Activated CD4-positive, alpha-beta memory T cell treated with anti-CD3 and anti-CD28 coated beads, Interleukin-2, amount 10 ng/mL, durations not matched to agents 7 days and 5 days (primary cell): ENCODE measurements around the gene ADAMTS2. TPM values are rescaled to one million over a fixed set of nuclear protein-coding genes. Genes with fewer than 3 reads are reported as not detected.

Source experiments
- CTCF ChIA-PET: fragments of 350-600 bp; sonication (Branson Sonifier 250); formaldehyde crosslinking; loops from one replicate; lab custom pipeline; 2021; ENCODE audit warnings: antibody characterized with exemption, inconsistent platforms; lab: Charles Lee
- POLR2A ChIA-PET: fragments of 350-600 bp; sonication (Branson Sonifier 250); formaldehyde crosslinking; loops from one replicate; lab custom pipeline; 2021; ENCODE audit warnings: antibody characterized with exemption; lab: Charles Lee
- DNase-seq: peaks from one replicate; pipeline ENCODE4 v3.0.0-alpha.2; 2020
- H3K27ac Mint-ChIP-seq: one replicate; pipeline ENCODE4 v1.8.0; 2021; ENCODE audit warnings: mild to moderate bottlenecking, mixed read lengths
- H3K27me3 Mint-ChIP-seq: one replicate; pipeline ENCODE4 v1.8.0; 2021; ENCODE audit warnings: mixed read lengths
- H3K36me3 Mint-ChIP-seq: one replicate; pipeline ENCODE4 v1.8.0; 2021; ENCODE audit warnings: low read depth, mixed read lengths
- H3K4me1 Mint-ChIP-seq: one replicate; pipeline ENCODE4 v1.8.0; 2021; ENCODE audit warnings: mixed read lengths
- H3K4me3 Mint-ChIP-seq: one replicate; pipeline ENCODE4 v1.8.0; 2021; ENCODE audit warnings: mild to moderate bottlenecking, mixed read lengths
- H3K9me3 Mint-ChIP-seq: one replicate; pipeline ENCODE4 v1.8.0; 2021; ENCODE audit warnings: mixed read lengths
- total RNA-seq, 2 experiments: library from RNA; stranded (reverse); gene quantifications; one replicate each; pipeline ENCODE4 v1.2.3, GENCODE V29; 2021

The ADAMTS2 gene
- total RNA-seq, 2 experiments from 2014 or later, result not detected

DNA sequence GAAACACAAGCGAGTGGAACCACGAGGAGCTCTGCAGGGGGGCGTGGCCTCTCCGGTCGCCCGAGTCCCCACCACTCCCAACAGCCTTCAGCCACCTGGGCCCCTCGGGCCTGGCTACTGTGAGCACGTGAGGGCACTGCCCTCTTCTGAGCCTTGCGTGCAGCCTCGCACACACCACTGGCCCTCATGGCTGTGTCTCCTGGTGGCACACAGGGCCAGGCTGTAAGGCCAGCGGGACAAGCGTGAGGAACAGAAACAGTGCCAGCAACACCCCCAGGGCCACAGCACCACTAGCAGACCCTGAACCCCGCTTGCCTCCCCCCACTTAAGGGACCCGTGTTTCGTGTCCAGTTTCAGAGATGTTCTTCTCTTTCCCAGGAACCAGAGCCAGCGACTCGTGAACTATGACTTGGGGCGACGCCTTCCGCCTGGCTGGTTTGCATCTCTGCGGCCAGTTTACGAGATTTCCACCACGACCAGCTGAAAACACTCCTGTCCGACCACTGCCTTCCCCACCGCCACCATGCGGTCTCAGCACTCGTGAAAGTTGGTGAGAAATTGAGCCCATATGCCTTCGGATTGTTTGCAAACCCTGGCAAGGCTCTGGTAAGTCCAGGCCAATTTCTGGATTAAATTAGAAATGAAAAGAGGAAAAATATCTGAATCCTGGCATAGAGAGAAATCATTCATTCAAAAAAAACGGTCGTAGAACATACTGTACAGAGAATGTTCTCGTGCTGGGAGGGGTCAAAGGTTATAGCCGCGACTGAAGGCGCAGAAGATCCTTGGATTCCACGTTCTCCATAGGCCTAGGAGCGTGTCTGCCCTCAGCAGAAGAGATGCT, 149.5 kb downstream of the ADAMTS2 start:
- no peak overlapping the region for H3K4me3 Mint-ChIP-seq
- no peak for DNase-seq
- H3K27ac Mint-ChIP-seq, result no peak overlapping the region
- POLR2A ChIA-PET, result no interaction called here
- CTCF ChIA-PET, result no interaction called here
- H3K27me3 Mint-ChIP-seq, result no peaks in the 10 kb centered on the region
- H3K9me3 Mint-ChIP-seq, result no peaks in the 10 kb centered on the region
- no peaks in the 10 kb centered on the region for H3K36me3 Mint-ChIP-seq
- no peaks in the 10 kb centered on the region for H3K4me1 Mint-ChIP-seq

DNA sequence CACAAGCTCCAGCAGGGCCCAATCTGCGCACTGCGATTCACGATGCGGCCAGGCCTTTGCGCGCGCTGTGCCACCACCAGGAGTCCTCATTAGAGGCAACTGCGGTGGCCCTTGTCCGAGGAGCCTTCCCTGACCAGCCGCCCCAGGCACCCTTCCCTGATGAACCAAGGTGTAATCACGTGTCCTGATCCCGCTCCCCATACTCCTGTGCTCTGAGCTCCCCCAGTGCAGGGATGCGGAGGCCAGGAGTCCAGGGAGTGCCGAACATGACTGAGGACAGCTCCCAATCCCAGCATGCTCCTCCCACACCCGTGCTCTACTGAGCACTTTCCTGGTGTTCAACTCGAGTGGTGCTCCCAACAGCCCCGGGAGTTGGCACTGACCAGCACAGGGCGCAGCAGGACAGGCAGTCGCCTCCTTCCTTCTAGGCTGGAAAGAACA, 150.3 kb downstream of the ADAMTS2 start:
- no peak for DNase-seq
- Mint-ChIP-seq H3K36me3 (no peaks in the 10 kb centered on the region), H3K27me3 (no peaks in the 10 kb centered on the region), H3K4me3 (no peak overlapping the region), H3K4me1 (no peaks in the 10 kb centered on the region), H3K27ac (no peak overlapping the region), H3K9me3 (no peaks in the 10 kb centered on the region)
- CTCF ChIA-PET, result no interaction called here
- POLR2A ChIA-PET, result no interaction called here

DNA sequence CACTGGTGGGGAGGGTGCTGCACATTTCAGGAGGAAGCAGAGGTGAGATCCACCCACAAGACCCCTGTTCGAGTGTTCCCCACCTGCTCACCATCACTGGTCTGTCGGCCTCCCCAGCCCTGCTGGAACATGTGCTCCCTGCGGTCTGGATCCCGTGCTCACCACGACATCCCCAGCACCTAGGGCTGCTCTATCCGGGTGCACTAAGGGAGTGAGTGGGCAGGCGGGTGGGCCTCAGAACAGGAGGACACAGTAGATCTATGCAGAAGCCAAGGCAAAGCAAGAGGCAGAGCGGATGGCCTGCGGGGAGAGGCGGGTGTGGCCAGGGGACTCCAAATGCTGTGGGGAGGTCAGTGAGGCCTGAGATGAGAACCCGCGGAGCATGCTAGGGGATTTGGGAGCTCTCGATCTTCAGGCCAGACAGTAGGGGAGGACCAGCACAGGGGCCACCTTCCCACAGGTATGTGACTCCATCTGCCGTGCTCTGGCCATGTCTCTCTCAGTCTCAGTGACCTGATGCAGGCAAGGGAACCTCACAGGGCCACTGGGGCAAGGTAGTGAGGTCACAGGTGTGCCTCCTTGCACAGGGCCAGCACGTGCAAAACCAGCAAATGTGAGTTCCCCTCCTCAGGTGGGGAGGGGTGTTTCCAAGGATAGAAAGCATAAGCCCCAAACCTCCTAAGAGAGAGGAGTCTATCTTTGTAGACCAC, 150.9 kb downstream of the ADAMTS2 start:
- H3K9me3 Mint-ChIP-seq, result no peaks in the 10 kb centered on the region
- ChIA-PET CTCF (no interaction called here), POLR2A (no interaction called here)
- no peak for DNase-seq
- H3K36me3 Mint-ChIP-seq, result no peaks in the 10 kb centered on the region
- H3K27ac Mint-ChIP-seq, result no peak overlapping the region
- H3K4me3 Mint-ChIP-seq, result no peak overlapping the region
- H3K4me1 Mint-ChIP-seq, result no peaks in the 10 kb centered on the region
- H3K27me3 Mint-ChIP-seq, result no peaks in the 10 kb centered on the region

DNA sequence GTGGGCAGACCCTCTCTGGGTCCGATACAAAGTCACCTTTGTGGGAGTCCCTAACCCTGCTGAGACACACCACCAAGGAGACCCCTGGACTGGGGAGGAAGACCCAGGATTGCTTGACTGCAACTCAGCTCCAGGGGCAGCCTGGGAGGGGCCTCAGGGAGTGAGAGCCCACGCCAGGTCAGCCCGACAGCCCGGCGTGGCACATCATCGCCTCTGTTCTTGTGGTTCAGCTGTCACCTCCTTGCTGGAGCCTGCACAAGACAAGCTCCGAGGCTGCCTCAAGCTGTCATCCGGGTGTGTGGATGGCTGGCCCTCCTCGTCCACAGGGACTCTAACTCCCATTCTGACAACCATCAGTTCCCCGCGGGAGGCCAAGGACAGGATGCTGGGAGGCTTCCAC, 151.5 kb downstream of the ADAMTS2 start:
- Mint-ChIP-seq H3K4me3 (no peak overlapping the region), H3K36me3 (no peaks in the 10 kb centered on the region), H3K9me3 (no peaks in the 10 kb centered on the region), H3K27ac (no peak overlapping the region), H3K4me1 (no peaks in the 10 kb centered on the region), H3K27me3 (no peaks in the 10 kb centered on the region)
- CTCF ChIA-PET, result no interaction called here
- POLR2A ChIA-PET, result no interaction called here
- DNase-seq, result no peak

DNA sequence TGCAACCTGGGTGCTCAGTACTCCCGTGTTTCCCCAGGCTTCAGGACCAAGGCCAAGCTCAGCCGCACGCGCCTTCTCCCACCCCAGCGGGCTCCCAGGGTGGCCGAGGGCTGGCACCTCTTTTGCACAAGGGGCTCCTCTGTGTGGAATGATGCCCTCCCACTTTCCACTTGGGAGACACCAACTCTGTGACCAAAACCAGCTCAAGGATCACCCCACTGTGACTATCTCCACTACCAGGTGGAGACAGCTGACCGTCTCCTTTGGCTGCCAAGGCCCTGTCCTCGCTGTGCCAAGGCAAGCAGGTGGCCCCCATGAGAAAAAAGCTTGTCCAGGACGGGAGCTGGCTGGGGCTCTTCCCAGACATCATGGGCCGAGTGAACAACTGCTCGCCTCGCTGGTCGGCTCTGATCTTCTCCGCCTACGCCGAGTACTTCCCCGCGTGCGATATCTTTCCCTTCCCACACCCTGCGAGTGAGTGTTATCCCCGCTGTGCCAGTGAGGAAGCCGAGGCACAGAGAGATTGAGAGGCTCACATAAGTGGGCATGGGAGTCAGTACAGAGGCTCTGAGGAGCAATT, 152.3 kb downstream of the ADAMTS2 start:
- Mint-ChIP-seq H3K36me3 (no peaks in the 10 kb centered on the region), H3K4me3 (no peak overlapping the region), H3K4me1 (no peaks in the 10 kb centered on the region), H3K27me3 (no peaks in the 10 kb centered on the region), H3K9me3 (no peaks in the 10 kb centered on the region), H3K27ac (no peak overlapping the region)
- POLR2A ChIA-PET, result no interaction called here
- DNase-seq, result no peak
- CTCF ChIA-PET, result no interaction called here

DNA sequence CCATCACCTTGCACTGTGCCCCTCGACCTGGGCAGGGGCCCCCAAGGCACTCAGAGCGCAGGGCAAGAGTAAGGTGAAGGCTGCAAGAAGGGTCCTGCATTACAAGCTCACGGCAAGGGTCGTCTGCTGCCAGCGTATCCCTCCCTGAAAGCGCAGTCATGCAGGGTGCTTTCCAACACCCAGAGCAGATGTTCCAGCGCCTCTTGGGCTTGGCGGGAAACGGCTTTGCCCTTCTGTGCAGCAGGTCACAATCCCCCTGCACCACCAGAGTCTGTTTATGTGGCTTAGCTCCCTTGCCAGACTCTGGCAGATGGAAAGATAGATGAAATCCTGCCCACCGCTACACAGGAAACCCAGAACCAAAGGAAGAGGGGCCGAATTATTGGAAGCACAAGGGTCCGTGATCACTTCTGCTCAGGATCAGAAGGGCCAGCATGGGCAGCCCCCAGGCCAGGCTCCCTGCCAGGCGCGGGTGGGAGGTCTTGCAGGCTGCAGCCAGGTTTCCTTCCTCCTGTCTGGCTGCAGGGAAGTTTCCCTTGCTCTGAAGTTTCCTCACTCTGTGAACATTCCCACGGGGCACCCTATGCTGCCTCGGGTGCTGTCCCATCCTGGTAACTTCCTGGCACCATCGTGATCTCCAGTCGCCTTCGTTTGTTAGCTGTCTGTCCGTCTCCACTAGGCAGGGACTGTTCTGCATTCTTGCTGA, 152.9 kb downstream of the ADAMTS2 start:
- Mint-ChIP-seq H3K4me3 (no peak overlapping the region), H3K4me1 (no peaks in the 10 kb centered on the region), H3K9me3 (no peaks in the 10 kb centered on the region), H3K36me3 (no peaks in the 10 kb centered on the region), H3K27me3 (no peaks in the 10 kb centered on the region), H3K27ac (no peak overlapping the region)
- POLR2A ChIA-PET, result no interaction called here
- CTCF ChIA-PET, result no interaction called here
- no peak for DNase-seq

DNA sequence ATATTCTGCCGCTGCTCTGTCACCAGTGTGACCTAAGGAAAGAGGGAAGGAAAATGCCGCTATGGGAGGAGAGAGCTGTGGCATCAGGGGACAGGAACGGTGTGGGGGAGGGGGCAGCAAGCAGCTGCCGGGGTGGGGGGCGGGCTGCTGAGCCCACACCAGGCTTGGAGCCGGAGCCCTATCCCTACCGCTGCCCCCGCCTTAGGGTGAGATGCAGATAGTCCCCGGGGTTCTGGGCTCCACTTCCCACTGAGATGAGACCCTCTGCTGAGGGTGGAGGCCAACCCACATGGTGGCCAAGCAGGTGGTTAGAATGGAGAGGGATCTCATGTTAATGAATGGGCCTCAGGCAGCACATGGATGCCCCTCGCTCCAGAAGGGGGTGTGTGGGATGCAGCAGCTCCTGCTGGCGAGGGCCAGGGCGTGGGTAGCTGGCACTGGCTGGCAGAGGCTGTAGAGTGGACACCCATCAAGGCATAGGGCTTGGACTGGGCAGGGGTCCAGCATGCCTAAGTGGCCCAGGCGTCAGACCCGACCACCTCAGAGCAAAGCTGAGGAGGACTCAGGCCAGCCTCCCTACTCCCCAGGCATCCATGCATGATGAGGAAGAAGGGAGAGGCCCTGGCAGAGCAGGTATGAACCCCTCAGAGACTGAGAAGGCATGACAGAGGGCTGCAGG, 153.6 kb downstream of the ADAMTS2 start:
- H3K27ac Mint-ChIP-seq, result no peak overlapping the region
- no peaks in the 10 kb centered on the region for H3K27me3 Mint-ChIP-seq
- H3K4me3 Mint-ChIP-seq, result no peak overlapping the region
- H3K36me3 Mint-ChIP-seq, result no peaks in the 10 kb centered on the region
- no peaks in the 10 kb centered on the region for H3K9me3 Mint-ChIP-seq
- DNase-seq, result no peak
- H3K4me1 Mint-ChIP-seq, result no peaks in the 10 kb centered on the region
- CTCF ChIA-PET, result no interaction called here
- POLR2A ChIA-PET, result no interaction called here

DNA sequence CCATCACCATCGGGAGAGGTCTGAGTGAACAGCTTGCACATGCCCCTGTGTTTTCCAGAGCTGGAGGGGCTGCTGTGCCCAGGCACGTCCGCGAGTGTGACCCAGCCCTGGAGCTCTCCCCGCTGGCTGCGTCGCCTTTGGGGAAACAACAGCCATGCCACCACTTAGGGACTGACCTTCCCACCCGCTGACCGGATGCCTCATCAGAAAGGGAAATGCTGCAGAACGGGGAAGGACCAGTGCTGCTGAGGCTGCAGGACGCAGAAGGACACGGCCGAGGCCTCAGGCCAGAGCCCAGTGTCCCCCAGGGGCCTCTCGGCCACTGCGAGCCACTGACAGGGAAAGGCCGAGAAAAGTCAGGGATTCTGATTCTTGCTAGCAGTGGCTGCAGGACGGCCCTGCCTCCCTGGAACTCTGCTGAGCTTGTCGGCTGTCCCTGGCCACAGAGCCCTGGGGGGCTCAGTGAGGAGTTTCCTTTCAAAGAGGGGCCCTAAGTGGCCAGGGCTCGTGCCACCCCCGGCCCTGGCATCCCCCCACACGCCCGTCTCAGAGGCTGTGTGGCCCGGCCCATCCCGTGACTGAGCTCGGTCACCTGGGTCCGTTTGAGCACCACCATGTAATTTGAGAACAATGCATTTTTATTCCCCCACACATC, 154.3 kb downstream of the ADAMTS2 start:
- Mint-ChIP-seq H3K4me1 (no peaks in the 10 kb centered on the region), H3K9me3 (no peaks in the 10 kb centered on the region), H3K27ac (no peak overlapping the region), H3K4me3 (no peak overlapping the region), H3K27me3 (no peaks in the 10 kb centered on the region), H3K36me3 (no peaks in the 10 kb centered on the region)
- no peak for DNase-seq
- CTCF ChIA-PET, result no interaction called here
- POLR2A ChIA-PET, result no interaction called here

- H3K4me3 Mint-ChIP-seq, result no peak overlapping the region
These were observed 156.6 kb downstream of the ADAMTS2 start for GRCh38 chr5:179188636-179189035.

GRCh38 chr5:179187681-179188575, 157.3 kb downstream of the ADAMTS2 start:
- POLR2A ChIA-PET, result no interaction called here
- no peak for DNase-seq
- H3K4me3 Mint-ChIP-seq, result no peak overlapping the region

More at GRCh38 chr5:179188636-179189035, 156.6 kb downstream of the ADAMTS2 start:
- POLR2A ChIA-PET, result no interaction called here
- Mint-ChIP-seq H3K27ac (no peak overlapping the region), H3K9me3 (no peaks in the 10 kb centered on the region), H3K27me3 (no peaks in the 10 kb centered on the region), H3K36me3 (no peaks in the 10 kb centered on the region), H3K4me1 (no peaks in the 10 kb centered on the region)
- DNase-seq, result no peak
- CTCF ChIA-PET, result no interaction called here

DNA sequence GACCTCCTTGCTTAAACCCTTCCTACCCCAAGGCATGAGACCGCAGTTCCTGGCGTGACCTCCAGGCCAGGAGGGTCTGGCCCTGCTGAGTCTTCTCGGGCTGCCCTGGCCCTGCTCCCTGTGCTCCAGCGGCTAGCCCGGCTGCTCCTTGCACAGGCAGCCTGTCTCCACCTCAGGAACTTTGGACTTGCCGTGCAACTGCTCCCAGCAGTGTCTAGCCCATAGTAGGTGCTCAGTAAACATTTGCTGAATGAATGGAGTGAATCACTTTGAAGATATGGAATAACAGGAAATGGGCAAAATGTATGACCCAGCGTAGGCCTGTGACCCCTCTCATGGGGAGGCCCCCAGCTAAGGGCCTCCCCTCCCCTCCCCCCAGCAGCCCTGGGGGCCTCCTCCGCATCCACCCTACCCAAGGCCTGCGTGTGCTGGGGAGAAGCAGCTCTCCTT, 158.0 kb downstream of the ADAMTS2 start:
- H3K27me3 Mint-ChIP-seq, result no peaks in the 10 kb centered on the region
- no peaks in the 10 kb centered on the region for H3K4me1 Mint-ChIP-seq
- POLR2A ChIA-PET, result no interaction called here
- no peaks in the 10 kb centered on the region for H3K36me3 Mint-ChIP-seq
- no peak for DNase-seq
- no peak overlapping the region for H3K27ac Mint-ChIP-seq
- no peak overlapping the region for H3K4me3 Mint-ChIP-seq
- CTCF ChIA-PET, result no interaction called here
- H3K9me3 Mint-ChIP-seq, result no peaks in the 10 kb centered on the region

More at GRCh38 chr5:179187681-179188575, 157.3 kb downstream of the ADAMTS2 start:
- no peaks in the 10 kb centered on the region for H3K9me3 Mint-ChIP-seq
- no peaks in the 10 kb centered on the region for H3K36me3 Mint-ChIP-seq
- CTCF ChIA-PET, result no interaction called here
- H3K4me1 Mint-ChIP-seq, result no peaks in the 10 kb centered on the region
- no peak overlapping the region for H3K27ac Mint-ChIP-seq
- H3K27me3 Mint-ChIP-seq, result no peaks in the 10 kb centered on the region
